GM23338 (cell line): ENCODE measurements around the gene TCF3. TPM values are rescaled to one million over a fixed set of nuclear protein-coding genes. Genes with fewer than 3 reads are reported as not detected.

Experiments used
- ATAC-seq: fragments of 200-7000 bp; cut with Tn5 transposase; 3 replicates; pipeline ENCODE4 v1.9.1; 2020
- DNase-seq: peaks from one replicate; pipeline ENCODE4 v3.0.0-alpha.2; 2015; ENCODE audit warnings: low spot score
- H2AFZ ChIP-seq: fragments of 200-600 bp; sonication (generic); 2 replicates; pipeline ENCODE4 v1.8.0; 2016; ENCODE audit warnings: antibody characterized with exemption, mild to moderate bottlenecking, moderate library complexity
- H3F3A ChIP-seq: fragments of 200-600 bp; sonication (generic); replicated peaks from 2 replicates; pipeline ENCODE4 v1.8.0; 2017; ENCODE audit warnings: antibody characterized with exemption, mixed run types, low read depth
- H3K27ac ChIP-seq: fragments of 200-600 bp; sonication (generic); 2 replicates; pipeline ENCODE4 v1.6.1; 2016; ENCODE audit warnings: low read depth
- H3K27me3 ChIP-seq: fragments of 200-600 bp; sonication (generic); 2 replicates; pipeline ENCODE4 v1.8.0; 2016; ENCODE audit warnings: mild to moderate bottlenecking, mixed run types, moderate library complexity; ENCODE audit not compliant: insufficient read depth
- H3K36me3 ChIP-seq: fragments of 200-600 bp; sonication (generic); 2 replicates; pipeline ENCODE4 v1.8.0; 2016; ENCODE audit warnings: mild to moderate bottlenecking; ENCODE audit not compliant: insufficient read depth
- H3K4me1 ChIP-seq: fragments of 200-600 bp; sonication (generic); 2 replicates; pipeline ENCODE4 v1.8.0; 2016; ENCODE audit warnings: mild to moderate bottlenecking, moderate library complexity; ENCODE audit not compliant: insufficient read depth
- H3K4me2 ChIP-seq: fragments of 200-600 bp; sonication (generic); 2 replicates; pipeline ENCODE4 v1.7.1; 2017; ENCODE audit warnings: mixed run types
- H3K4me3 ChIP-seq: fragments of 200-600 bp; sonication (generic); 2 replicates; pipeline ENCODE4 v1.6.1; 2016; ENCODE audit warnings: mixed run types
- H3K79me2 ChIP-seq: fragments of 200-600 bp; sonication (generic); replicated peaks from 2 replicates; pipeline ENCODE4 v1.8.0; 2017; ENCODE audit warnings: mild to moderate bottlenecking; ENCODE audit not compliant: insufficient read depth
- H3K9me2 ChIP-seq: fragments of 200-600 bp; sonication (generic); 2 replicates; pipeline ENCODE4 v1.8.0; 2017; ENCODE audit not compliant: insufficient read depth
- H4K20me1 ChIP-seq: fragments of 200-600 bp; sonication (generic); replicated peaks from 2 replicates; pipeline ENCODE4 v1.8.0; 2017; ENCODE audit warnings: mild to moderate bottlenecking; ENCODE audit not compliant: insufficient read depth
- H3K27ac Mint-ChIP-seq: 2 replicates; pipeline ENCODE4 v1.8.0; 2020; ENCODE audit warnings: inconsistent platforms, mild to moderate bottlenecking, moderate library complexity, mixed read lengths
- H3K27me3 Mint-ChIP-seq: 3 replicates; pipeline ENCODE4 v1.8.0; 2022; ENCODE audit warnings: low read depth, mild to moderate bottlenecking, moderate library complexity, mixed read lengths, inconsistent platforms; ENCODE audit not compliant: insufficient read depth, poor library complexity
- H3K36me3 Mint-ChIP-seq: 3 replicates; pipeline ENCODE4 v1.8.0; 2021; ENCODE audit warnings: low read depth, mild to moderate bottlenecking, inconsistent platforms, moderate library complexity, mixed read lengths
- H3K4me1 Mint-ChIP-seq: 3 replicates; pipeline ENCODE4 v1.8.0; 2020; ENCODE audit warnings: mild to moderate bottlenecking, inconsistent platforms, mixed read lengths
- H3K4me3 Mint-ChIP-seq: 3 replicates; pipeline ENCODE4 v1.8.0; 2021; ENCODE audit warnings: moderate library complexity, mild to moderate bottlenecking, inconsistent platforms, mixed read lengths
- H3K9me3 Mint-ChIP-seq: 3 replicates; pipeline ENCODE4 v1.8.0; 2020; ENCODE audit warnings: moderate library complexity, mild to moderate bottlenecking, inconsistent platforms, mixed read lengths
- EZH2 ChIP-seq: fragments of 200-600 bp; sonication (generic); IDR thresholded peaks from one replicate; pipeline ENCODE4 v1.8.0; 2017; ENCODE audit warnings: antibody characterized with exemption, mild to moderate bottlenecking, low read depth; ENCODE audit not compliant: unreplicated experiment
- EZH2phosphoT487 ChIP-seq: fragments of 200-600 bp; sonication (generic); IDR thresholded peaks from one replicate; pipeline ENCODE4 v1.8.1; 2018; ENCODE audit warnings: antibody characterized with exemption; ENCODE audit not compliant: unreplicated experiment
- NANOG ChIP-seq: IDR thresholded peaks from 2 replicates; pipeline ENCODE4 v1.6.1; 2016; ENCODE audit warnings: antibody characterized with exemption, borderline replicate concordance
- ZNF114 ChIP-seq: fragments of 250-450 bp; sonication (Bioruptor Pico); IDR thresholded peaks from 2 replicates; pipeline ENCODE4 v1.5.0; 2020; ENCODE audit warnings: mild to moderate bottlenecking, moderate library complexity
- ZNF331 ChIP-seq: fragments of 250-450 bp; sonication (Bioruptor Pico); IDR thresholded peaks from 2 replicates; pipeline ENCODE4 v1.5.0; 2020; ENCODE audit warnings: low read depth, mild to moderate bottlenecking, moderate library complexity
- polyA plus RNA-seq: library from polyadenylated mRNA; unstranded; fragments of >200 nt; fragmentation: Nextera tagmentation; extraction: Ambion mirVana; gene quantifications from 2 replicates; pipeline ENCODE4 v1.2.1, GENCODE V29; 2016
- total RNA-seq: library from RNA; depleted of rRNA; stranded (reverse); fragments of >200 nt; shearing (Covaris generic); gene quantifications from 2 replicates; pipeline ENCODE4 v1.2.3, GENCODE V29; 2014
- TF ChIP-seq, protein P1 (sequence below): fragments of 250-450 bp; sonication (Bioruptor Pico); IDR thresholded peaks from 2 replicates; pipeline ENCODE4 v1.5.0; 2020; ENCODE audit warnings: mild to moderate bottlenecking, moderate library complexity
- TF ChIP-seq, protein P2 (sequence below), 2 experiments: fragments of 200-600 bp in 1 of 2; sonication (generic) in 1 of 2; conservative IDR thresholded peaks; 2 replicates each; pipeline versions ENCODE4 v1.5.1 to v1.6.1; 2016 to 2017; ENCODE audit warnings: antibody characterized with exemption in 2 of 2, low read depth in 2 of 2, mild to moderate bottlenecking in 2 of 2, moderate library complexity in 1 of 2
- TF ChIP-seq, protein P3 (sequence below): IDR thresholded peaks from one replicate; pipeline ENCODE4 v1.6.1; 2018; ENCODE audit warnings: antibody characterized with exemption; ENCODE audit not compliant: unreplicated experiment
- TF ChIP-seq, protein P4 (sequence below): IDR thresholded peaks from 2 replicates; pipeline ENCODE4 v1.6.1; 2016; ENCODE audit warnings: antibody characterized with exemption

TCF3 gene
- total and polyA plus RNA-seq, 2 experiments from 2014 or later, result 166 to 383 TPM

DNA sequence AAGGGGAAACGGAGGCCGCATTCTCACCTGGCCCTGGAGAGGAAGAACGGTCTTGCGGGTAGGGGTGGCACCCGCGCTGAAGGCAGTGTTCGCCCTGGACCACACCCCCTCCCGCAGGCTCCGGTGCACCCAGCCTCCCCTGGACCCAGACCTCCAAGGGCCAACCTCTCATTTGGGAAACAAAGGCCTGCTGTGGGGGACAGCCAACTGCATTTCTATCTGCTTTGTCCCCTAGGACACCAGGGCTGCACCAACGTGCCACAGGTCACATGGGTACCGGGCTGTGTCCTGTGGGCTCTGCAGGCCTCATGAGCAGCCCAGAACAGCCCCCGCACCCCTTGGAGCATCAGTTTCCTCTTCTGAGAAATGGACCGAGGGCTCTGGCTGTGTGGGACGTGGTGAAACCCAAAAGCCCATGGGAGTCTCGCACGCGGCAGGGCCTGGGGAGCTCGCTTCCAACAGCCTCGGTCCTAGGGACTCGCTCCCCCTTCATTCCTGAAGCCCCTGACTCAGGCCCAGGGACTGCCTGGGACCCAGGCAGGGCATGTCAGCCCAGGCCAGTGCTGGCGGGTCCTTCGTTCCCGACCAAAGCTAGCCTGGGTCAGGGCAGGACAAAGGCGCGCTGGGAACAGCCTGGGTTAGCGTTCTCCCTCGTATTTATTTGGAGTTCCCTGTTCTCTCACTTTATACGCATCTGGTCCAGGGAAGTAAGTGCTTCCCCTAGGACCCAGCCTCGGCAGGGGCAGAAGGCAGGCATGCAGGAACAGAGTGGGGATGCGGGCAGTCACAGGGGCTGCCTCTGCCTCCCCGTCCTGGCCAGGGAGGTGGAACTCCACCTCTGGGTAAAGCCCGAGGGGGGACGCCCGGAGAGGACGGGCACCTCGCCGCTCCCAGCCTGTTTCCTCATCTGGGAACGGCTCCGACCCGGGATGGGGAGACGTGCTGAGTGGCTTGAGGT lies 4.6 kb downstream of the TCF3 start:
- H3K4me3 Mint-ChIP-seq, result no peak overlapping the region
- peaks cover 69% of the 10 kb centered on the region for H3K79me2 ChIP-seq
- peaks cover 14% of the 10 kb centered on the region; the same call in 2 of the 3 replicates for H3K4me1 Mint-ChIP-seq
- TF ChIP-seq, protein P1, sequence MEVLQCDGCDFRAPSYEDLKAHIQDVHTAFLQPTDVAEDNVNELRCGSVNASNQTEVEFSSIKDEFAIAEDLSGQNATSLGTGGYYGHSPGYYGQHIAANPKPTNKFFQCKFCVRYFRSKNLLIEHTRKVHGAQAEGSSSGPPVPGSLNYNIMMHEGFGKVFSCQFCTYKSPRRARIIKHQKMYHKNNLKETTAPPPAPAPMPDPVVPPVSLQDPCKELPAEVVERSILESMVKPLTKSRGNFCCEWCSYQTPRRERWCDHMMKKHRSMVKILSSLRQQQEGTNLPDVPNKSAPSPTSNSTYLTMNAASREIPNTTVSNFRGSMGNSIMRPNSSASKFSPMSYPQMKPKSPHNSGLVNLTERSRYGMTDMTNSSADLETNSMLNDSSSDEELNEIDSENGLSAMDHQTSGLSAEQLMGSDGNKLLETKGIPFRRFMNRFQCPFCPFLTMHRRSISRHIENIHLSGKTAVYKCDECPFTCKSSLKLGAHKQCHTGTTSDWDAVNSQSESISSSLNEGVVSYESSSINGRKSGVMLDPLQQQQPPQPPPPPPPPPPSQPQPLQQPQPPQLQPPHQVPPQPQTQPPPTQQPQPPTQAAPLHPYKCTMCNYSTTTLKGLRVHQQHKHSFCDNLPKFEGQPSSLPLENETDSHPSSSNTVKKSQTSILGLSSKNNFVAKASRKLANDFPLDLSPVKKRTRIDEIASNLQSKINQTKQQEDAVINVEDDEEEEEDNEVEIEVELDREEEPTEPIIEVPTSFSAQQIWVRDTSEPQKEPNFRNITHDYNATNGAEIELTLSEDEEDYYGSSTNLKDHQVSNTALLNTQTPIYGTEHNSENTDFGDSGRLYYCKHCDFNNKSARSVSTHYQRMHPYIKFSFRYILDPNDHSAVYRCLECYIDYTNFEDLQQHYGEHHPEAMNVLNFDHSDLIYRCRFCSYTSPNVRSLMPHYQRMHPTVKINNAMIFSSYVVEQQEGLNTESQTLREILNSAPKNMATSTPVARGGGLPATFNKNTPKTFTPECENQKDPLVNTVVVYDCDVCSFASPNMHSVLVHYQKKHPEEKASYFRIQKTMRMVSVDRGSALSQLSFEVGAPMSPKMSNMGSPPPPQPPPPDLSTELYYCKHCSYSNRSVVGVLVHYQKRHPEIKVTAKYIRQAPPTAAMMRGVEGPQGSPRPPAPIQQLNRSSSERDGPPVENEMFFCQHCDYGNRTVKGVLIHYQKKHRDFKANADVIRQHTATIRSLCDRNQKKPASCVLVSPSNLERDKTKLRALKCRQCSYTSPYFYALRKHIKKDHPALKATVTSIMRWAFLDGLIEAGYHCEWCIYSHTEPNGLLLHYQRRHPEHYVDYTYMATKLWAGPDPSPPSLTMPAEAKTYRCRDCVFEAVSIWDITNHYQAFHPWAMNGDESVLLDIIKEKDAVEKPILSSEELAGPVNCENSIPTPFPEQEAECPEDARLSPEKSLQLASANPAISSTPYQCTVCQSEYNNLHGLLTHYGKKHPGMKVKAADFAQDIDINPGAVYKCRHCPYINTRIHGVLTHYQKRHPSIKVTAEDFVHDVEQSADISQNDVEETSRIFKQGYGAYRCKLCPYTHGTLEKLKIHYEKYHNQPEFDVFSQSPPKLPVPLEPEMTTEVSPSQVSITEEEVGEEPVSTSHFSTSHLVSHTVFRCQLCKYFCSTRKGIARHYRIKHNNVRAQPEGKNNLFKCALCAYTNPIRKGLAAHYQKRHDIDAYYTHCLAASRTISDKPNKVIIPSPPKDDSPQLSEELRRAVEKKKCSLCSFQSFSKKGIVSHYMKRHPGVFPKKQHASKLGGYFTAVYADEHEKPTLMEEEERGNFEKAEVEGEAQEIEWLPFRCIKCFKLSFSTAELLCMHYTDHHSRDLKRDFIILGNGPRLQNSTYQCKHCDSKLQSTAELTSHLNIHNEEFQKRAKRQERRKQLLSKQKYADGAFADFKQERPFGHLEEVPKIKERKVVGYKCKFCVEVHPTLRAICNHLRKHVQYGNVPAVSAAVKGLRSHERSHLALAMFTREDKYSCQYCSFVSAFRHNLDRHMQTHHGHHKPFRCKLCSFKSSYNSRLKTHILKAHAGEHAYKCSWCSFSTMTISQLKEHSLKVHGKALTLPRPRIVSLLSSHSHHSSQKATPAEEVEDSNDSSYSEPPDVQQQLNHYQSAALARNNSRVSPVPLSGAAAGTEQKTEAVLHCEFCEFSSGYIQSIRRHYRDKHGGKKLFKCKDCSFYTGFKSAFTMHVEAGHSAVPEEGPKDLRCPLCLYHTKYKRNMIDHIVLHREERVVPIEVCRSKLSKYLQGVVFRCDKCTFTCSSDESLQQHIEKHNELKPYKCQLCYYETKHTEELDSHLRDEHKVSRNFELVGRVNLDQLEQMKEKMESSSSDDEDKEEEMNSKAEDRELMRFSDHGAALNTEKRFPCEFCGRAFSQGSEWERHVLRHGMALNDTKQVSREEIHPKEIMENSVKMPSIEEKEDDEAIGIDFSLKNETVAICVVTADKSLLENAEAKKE, result no peak
- TF ChIP-seq EZH2 (no peak), EZH2phosphoT487 (no peak), NANOG (no peak), ZNF331 (no peak), ZNF114 (no peak)
- TF ChIP-seq, protein P2, sequence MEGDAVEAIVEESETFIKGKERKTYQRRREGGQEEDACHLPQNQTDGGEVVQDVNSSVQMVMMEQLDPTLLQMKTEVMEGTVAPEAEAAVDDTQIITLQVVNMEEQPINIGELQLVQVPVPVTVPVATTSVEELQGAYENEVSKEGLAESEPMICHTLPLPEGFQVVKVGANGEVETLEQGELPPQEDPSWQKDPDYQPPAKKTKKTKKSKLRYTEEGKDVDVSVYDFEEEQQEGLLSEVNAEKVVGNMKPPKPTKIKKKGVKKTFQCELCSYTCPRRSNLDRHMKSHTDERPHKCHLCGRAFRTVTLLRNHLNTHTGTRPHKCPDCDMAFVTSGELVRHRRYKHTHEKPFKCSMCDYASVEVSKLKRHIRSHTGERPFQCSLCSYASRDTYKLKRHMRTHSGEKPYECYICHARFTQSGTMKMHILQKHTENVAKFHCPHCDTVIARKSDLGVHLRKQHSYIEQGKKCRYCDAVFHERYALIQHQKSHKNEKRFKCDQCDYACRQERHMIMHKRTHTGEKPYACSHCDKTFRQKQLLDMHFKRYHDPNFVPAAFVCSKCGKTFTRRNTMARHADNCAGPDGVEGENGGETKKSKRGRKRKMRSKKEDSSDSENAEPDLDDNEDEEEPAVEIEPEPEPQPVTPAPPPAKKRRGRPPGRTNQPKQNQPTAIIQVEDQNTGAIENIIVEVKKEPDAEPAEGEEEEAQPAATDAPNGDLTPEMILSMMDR (conservative IDR thresholded peaks at IDR 0.05; ENCODE audit: low read depth in 2 of 2), result no peak
- TF ChIP-seq, protein P3, sequence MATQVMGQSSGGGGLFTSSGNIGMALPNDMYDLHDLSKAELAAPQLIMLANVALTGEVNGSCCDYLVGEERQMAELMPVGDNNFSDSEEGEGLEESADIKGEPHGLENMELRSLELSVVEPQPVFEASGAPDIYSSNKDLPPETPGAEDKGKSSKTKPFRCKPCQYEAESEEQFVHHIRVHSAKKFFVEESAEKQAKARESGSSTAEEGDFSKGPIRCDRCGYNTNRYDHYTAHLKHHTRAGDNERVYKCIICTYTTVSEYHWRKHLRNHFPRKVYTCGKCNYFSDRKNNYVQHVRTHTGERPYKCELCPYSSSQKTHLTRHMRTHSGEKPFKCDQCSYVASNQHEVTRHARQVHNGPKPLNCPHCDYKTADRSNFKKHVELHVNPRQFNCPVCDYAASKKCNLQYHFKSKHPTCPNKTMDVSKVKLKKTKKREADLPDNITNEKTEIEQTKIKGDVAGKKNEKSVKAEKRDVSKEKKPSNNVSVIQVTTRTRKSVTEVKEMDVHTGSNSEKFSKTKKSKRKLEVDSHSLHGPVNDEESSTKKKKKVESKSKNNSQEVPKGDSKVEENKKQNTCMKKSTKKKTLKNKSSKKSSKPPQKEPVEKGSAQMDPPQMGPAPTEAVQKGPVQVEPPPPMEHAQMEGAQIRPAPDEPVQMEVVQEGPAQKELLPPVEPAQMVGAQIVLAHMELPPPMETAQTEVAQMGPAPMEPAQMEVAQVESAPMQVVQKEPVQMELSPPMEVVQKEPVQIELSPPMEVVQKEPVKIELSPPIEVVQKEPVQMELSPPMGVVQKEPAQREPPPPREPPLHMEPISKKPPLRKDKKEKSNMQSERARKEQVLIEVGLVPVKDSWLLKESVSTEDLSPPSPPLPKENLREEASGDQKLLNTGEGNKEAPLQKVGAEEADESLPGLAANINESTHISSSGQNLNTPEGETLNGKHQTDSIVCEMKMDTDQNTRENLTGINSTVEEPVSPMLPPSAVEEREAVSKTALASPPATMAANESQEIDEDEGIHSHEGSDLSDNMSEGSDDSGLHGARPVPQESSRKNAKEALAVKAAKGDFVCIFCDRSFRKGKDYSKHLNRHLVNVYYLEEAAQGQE, result no peak
- TF ChIP-seq, protein P4, sequence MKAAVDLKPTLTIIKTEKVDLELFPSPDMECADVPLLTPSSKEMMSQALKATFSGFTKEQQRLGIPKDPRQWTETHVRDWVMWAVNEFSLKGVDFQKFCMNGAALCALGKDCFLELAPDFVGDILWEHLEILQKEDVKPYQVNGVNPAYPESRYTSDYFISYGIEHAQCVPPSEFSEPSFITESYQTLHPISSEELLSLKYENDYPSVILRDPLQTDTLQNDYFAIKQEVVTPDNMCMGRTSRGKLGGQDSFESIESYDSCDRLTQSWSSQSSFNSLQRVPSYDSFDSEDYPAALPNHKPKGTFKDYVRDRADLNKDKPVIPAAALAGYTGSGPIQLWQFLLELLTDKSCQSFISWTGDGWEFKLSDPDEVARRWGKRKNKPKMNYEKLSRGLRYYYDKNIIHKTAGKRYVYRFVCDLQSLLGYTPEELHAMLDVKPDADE, result no peak
- no peaks in the 10 kb centered on the region for H3K27me3 ChIP-seq
- peaks cover 22% of the 10 kb centered on the region for H3K27me3 Mint-ChIP-seq
- H3F3A ChIP-seq, result peaks cover 7% of the 10 kb centered on the region; the same call in 1 of the 2 replicates
- no peak overlapping the region for H2AFZ ChIP-seq
- H3K36me3 Mint-ChIP-seq, result peaks cover 62% of the 10 kb centered on the region
- peaks cover 10% of the 10 kb centered on the region for H3K4me1 ChIP-seq
- no peak overlapping the region for H3K27ac Mint-ChIP-seq
- H3K27ac ChIP-seq, result no peak overlapping the region; the same call in 1 of the 2 replicates
- no peak overlapping the region for H3K4me2 ChIP-seq
- H3K9me3 Mint-ChIP-seq, result peaks cover 3% of the 10 kb centered on the region; the same call in 1 of the 3 replicates
- H3K9me2 ChIP-seq, result no peaks in the 10 kb centered on the region
- no peak for ATAC-seq
- no peak overlapping the region for H3K4me3 ChIP-seq
- peaks cover 11% of the 10 kb centered on the region for H4K20me1 ChIP-seq
- peaks cover 13% of the 10 kb centered on the region; the same call in 1 of the 2 replicates for H3K36me3 ChIP-seq
- DNase-seq, result no peak
